ENCODE results near the gene KSR2.

The KSR2 gene

DNA sequence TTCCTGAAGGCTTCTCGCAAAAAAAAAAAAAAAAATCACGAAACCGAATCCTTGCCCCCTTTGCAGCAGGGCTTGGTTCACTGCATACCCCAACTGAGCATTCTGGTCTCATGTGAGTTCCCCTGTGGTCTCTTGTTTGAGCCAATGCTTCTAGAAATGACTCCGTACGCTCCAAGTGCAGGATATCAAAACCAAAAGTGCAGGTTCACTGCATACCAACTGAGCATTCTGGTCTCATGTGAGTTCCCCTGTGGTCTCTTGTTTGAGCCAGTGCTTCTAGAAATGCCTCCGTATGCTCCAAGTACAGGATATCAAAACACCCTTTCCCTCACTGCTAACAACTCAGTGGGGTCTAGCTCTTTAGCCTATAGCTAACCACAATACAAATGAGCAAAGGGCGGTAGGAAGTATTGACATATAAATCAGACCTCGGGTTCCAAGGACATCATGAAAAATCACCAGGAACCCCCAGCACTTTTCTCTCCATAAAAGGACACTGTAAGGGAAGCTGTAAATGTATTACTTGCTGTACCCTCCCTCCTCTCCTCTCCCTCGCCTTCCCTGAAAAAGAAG lies 401.1 kb downstream of the KSR2 start:
- no peak overlapping the region for H3K4me3 ChIP-seq (ENCODE audit: control insufficient read depth, low read depth, low read length)
- no peak for DNase-seq (ENCODE audit: low read depth)
- TF ChIP-seq, protein P1, sequence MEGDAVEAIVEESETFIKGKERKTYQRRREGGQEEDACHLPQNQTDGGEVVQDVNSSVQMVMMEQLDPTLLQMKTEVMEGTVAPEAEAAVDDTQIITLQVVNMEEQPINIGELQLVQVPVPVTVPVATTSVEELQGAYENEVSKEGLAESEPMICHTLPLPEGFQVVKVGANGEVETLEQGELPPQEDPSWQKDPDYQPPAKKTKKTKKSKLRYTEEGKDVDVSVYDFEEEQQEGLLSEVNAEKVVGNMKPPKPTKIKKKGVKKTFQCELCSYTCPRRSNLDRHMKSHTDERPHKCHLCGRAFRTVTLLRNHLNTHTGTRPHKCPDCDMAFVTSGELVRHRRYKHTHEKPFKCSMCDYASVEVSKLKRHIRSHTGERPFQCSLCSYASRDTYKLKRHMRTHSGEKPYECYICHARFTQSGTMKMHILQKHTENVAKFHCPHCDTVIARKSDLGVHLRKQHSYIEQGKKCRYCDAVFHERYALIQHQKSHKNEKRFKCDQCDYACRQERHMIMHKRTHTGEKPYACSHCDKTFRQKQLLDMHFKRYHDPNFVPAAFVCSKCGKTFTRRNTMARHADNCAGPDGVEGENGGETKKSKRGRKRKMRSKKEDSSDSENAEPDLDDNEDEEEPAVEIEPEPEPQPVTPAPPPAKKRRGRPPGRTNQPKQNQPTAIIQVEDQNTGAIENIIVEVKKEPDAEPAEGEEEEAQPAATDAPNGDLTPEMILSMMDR (IDR thresholded peaks at IDR 0.05; ENCODE audit: control insufficient read depth, insufficient read depth, low read depth, low read length, missing control alignments), result no peak

DNA sequence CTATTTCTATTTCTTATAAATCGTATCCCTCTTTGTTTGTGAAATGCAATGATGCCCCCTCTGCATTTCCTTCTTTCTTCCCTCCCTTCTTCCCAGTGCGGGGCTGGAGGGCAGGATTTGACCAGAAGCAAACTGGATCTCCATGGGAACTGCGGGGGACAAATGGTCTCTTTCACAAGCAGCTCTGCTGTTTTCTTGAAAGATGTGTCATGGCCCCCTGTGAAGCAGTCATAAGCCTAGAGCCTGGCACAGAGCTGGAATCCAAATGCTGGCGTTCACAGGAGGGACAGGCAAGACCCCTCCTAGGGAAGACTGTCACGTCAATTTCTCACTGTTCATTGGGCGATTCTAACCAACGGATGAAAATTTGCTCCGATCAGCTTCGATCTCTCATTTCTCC lies 403.9 kb downstream of the KSR2 start:
- TF ChIP-seq, protein P1 (IDR thresholded peaks at IDR 0.05; ENCODE audit: control insufficient read depth, insufficient read depth, low read depth, low read length, missing control alignments), result no peak
- H3K4me3 ChIP-seq (ENCODE audit: control insufficient read depth, low read depth, low read length), result no peak overlapping the region
- DNase-seq (ENCODE audit: low read depth), result no peak

DNA sequence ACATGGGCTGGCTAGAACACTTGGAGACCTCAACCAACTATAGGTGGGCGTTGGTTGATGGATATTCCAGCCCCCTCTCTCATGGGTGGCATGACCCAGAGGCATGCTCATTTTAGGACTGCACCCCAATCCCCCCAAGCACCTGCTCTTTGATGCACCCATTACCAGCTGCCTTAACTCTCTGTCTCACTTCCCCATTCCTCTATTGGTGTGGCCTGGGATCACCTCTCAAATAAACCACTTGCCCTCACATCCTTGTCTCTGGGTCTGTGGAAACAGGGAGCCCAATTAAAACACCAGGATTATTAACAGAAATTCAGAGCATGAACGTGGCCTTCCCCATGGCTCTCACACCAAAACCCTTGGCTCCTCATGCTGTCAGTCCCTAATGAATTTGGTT lies 405.1 kb downstream of the KSR2 start:
- no peak for DNase-seq (ENCODE audit: low read depth)
- H3K4me3 ChIP-seq (ENCODE audit: control insufficient read depth, low read depth, low read length), result no peak overlapping the region
- TF ChIP-seq, protein P1 (IDR thresholded peaks at IDR 0.05; ENCODE audit: control insufficient read depth, insufficient read depth, low read depth, low read length, missing control alignments), result no peak

DNA sequence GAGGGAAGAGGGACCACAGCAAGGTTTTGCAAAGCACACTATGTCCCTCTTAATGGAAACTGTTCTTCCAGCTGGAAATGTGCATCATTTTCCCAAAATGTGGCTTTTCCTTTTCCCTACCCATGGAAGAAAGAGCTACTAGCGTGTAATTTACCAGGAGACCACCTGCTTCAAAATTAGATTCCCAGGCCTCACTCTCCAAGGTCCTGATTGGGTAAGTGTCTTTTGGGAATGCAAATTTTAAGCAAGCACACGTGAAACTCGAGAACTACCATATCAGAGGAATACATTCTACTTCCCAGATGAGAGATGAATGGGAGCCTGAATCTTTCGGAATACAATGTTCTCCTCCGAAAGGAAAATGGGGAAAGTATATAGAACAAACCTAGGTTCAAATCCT lies 405.8 kb downstream of the KSR2 start:
- DNase-seq (ENCODE audit: low read depth), result no peak
- no peak overlapping the region for H3K4me3 ChIP-seq (ENCODE audit: control insufficient read depth, low read depth, low read length)
- TF ChIP-seq, protein P1 (IDR thresholded peaks at IDR 0.05; ENCODE audit: control insufficient read depth, insufficient read depth, low read depth, low read length, missing control alignments), result no peak

DNA sequence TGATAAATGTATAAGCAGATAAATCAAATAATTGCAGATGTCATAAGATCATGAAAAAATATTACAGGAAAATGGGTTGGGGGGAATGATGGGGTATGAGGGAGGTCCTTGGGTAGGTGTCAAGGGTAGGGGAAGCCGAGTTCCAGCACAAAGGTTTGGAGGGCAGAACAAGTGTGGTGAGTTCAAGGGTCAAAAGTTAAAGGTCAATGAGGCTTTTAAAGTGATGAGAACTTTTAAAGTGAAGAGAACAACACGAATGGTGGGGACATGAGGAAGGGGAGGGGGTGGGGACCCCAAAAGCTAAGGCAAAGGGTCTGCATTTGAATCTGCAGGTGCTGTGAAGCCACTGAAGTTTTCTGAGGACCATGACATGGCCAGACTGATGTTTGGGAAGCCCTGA lies 406.8 kb downstream of the KSR2 start:
- TF ChIP-seq, protein P1 (IDR thresholded peaks at IDR 0.05; ENCODE audit: control insufficient read depth, insufficient read depth, low read depth, low read length, missing control alignments), result no peak
- DNase-seq (ENCODE audit: low read depth), result no peak
- H3K4me3 ChIP-seq (ENCODE audit: control insufficient read depth, low read depth, low read length), result no peak overlapping the region

DNA sequence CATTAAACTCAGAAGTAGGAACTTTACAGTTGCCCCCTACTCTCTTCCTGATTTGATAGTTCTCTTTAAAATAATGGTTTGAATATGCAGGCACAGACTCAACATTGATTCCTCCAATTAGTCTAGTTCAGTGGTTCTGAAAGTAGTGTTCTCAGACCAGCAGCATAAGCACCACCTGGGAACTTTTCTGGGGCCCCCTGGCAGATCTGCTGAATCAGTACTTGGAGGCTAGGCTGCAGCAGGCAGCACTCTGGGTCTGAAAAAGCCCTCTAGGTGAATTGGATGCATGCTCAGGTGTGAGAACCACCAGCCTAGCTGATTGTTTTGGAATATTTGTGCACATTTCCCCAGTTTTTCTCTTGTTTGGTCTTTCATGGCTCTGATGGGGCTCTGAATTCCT lies 408.8 kb downstream of the KSR2 start:
- TF ChIP-seq, protein P1 (IDR thresholded peaks at IDR 0.05; ENCODE audit: control insufficient read depth, insufficient read depth, low read depth, low read length, missing control alignments), result no peak
- H3K4me3 ChIP-seq (ENCODE audit: control insufficient read depth, low read depth, low read length), result no peak overlapping the region
- DNase-seq (ENCODE audit: low read depth), result no peak

DNA sequence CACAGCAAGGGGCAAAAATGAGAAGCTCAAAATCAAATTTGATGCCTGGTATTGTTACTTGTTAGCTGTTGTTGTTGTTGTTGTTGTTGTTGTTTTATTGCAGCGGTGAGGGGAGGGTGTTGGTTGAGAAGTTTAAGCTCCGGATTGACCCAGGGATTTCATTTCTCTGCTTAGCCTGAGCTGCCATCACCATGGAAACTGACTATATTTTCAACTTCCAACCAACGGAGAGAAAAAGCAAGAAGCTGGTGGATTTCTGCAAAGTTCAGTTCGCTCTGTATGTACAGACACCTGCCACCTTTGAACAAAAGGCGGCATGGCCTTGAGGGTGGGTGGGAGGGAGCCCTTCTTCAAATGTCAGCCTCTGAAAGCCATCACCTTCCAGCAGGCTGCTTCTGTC lies 412.9 kb downstream of the KSR2 start:
- TF ChIP-seq, protein P1 (IDR thresholded peaks at IDR 0.05; ENCODE audit: control insufficient read depth, insufficient read depth, low read depth, low read length, missing control alignments), result no peak
- no peak overlapping the region for H3K4me3 ChIP-seq (ENCODE audit: control insufficient read depth, low read depth, low read length)
- DNase-seq (ENCODE audit: low read depth), result no peak
